ENCODE measurements around the gene LRP1B.

LRP1B gene

DNA sequence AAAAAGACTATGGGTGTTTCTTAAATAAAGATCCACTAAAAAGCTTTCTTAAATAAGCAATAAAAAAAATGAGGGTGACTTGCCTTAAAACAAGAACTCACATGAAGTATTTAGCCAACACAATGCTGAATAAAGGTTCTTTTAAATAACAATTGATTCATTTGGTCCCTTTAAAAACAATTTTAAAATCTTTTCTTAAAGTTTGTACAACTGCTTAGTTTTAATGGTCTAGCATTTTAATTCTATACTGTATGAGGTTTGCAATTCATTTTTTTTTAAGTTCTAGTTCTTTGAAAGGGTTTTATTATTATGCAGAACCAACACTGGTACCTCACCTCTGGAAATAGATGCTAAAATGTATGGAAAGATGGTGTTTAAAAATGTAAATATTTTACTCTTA, 1017.5 kb downstream of the LRP1B start:
- no peak for DNase-seq (ENCODE audit: low spot score)

GRCh38 chr2:141109633-141110032, 1021.2 kb downstream of the LRP1B start:
- no peak for DNase-seq (ENCODE audit: low spot score)

DNA sequence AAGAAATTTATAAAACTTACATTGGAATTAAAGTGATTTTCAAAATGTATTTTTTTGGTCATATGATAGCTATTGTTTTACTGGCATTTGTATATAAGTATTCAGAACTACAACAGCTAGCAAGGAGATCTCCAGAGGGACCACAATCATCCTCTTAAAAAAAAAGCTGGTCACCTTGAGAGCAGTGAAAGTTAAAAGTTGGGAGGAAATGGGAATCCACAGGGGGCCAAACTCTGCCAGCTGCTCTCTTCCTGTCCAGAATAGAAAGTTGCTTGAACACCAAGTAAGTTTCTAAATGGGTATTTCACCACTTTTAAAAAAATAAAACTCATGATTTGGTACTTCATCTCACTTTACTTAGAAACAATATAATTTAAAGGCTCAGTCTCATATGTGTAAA, 1025.1 kb downstream of the LRP1B start:
- no peak for DNase-seq (ENCODE audit: low spot score)

DNA sequence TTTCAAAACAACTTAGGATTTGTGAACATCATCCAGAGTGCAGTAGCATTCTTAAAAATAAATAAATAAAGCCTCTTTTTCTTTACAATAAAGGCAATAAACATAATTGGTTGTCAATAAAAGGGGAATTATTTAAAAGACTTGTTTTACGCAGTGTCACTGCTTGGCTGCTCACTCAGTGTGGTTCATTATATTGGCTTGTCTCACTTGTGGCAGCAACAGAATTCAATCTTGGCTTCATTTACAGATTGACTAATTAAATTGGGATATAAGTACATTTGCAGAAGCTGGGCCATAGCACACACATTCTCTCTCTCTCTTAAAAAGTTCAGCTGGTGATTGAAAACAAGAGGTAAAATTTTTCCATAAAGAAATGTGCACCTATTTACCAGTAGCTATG, 1027.6 kb downstream of the LRP1B start:
- no peak for DNase-seq (ENCODE audit: low spot score)

GRCh38 chr2:141079231-141079630, 1051.6 kb downstream of the LRP1B start:
- DNase-seq (ENCODE audit: low spot score): no peak

GRCh38 chr2:141075753-141076152, 1055.1 kb downstream of the LRP1B start:
- no peak for DNase-seq (ENCODE audit: low spot score)

DNA sequence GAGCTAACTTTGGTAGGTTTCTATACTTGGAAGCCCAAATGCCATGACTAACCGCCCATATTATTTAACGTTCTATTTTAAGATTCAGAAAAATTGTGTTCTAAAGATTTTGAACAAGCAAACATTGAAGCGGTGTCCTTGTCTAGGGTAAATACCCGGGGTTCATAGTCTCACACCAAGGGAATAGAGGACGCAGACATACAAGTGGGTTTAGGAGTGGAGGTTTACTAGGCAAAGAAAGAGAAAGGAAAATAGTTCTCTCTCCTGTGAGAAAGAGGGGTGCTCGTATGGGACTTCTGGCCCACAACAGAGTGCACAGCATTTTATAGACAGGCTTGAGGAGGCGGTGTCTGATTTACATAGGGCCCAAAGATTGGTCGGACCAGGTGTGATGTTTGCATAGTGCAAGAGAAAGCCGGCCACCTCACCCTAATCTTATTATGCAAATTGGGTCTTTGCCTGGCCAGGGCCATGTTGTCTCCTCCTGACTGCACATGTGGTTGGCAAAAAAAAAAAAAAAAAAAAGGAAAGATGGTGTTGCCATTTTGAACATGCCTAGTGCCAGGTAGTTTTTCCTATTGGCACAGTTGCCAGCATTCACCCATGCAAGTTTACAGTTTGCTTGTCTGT, 1062.6 kb downstream of the LRP1B start:
- no peak for DNase-seq (ENCODE audit: low spot score)

- DNase-seq (ENCODE audit: low spot score): no peak
Observed at GRCh38 chr2:141065042-141065441, 1065.8 kb downstream of the LRP1B start.

GRCh38 chr2:141063406-141063805, 1067.4 kb downstream of the LRP1B start:
- DNase-seq (ENCODE audit: low spot score): no peak

GRCh38 chr2:141062443-141062842, 1068.4 kb downstream of the LRP1B start:
- no peak for DNase-seq (ENCODE audit: low spot score)

DNA sequence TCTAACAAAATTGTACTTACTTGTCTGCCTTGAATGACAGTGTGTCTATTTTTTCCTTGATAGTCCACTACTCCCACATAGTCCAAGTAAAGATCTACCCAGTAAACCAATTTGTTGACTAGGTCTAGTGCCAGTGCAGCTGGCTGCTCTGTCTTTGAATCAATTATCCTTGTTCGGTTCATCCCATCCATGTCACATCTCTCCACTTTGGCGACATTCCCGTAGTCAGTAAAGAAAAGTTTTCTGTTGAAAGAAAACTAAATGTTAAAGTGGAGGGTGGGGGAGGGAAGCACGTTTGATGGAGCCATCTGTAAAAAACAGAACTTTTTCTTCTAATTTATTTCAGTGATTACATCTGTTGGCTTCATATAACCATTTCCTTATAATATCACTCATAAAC, 1068.8 kb downstream of the LRP1B start:
- no peak for DNase-seq (ENCODE audit: low spot score)

- DNase-seq (ENCODE audit: low spot score): no peak
Observed at GRCh38 chr2:141058556-141058955, 1072.3 kb downstream of the LRP1B start.

DNA sequence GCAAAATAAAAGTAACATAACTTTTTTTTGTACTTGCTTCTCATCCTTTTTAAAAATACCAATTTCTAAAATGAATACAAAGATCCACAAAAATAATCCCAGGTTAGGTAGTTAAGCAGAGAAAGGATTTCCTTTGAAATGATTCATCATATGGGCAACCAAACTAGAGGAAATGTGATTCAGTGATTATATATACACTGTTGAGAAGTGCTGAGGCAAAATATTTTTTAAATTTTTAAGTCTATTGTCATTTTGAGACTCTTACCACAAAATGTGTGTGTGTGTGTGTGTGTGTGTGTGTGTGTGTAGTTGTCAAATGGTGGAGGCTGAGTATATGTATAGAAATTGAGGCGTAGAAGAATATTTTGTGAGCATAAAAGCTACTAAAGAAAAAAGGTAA, 1075.3 kb downstream of the LRP1B start:
- no peak for DNase-seq (ENCODE audit: low spot score)

GRCh38 chr2:141048951-141049350, 1081.9 kb downstream of the LRP1B start:
- DNase-seq (ENCODE audit: low spot score): no peak

DNA sequence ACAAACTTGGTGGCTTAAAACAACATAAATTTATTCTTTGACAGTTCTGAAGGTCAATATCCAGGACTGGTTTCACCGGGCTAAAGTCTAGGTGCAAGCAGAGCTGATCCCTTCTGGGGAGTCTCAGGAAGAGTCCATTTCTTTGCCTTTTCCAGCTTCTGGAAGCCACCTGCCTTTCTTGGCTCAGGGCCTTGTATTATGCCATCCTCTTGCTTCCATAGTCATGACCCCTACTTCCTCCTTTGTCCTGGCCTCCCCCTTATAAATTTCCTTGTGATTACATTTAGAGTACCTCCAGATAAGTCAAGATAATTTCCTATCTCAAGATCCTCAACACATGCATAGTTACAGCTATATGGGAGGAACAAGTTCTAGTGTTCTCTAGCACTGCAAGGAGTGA, 1089.5 kb downstream of the LRP1B start:
- no peak for DNase-seq (ENCODE audit: low spot score)

DNA sequence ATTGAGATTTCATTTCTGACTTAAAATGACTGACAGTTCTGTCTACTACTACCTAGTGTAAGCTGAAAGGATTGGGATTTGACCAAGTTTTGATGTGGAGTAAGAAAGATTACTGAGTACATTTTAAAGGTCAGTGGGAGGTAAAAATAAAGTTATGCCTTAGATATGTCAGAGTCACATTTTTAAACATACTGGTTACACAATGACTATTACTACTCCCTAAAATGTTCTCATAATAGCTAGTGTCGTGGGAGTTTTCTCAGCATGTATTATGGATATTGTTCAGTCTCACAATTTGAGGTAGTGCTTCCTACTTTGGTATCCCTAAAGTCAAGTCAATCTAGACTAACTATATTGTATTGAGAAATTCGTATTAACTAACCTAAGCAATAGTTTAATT, 1092.5 kb downstream of the LRP1B start:
- DNase-seq (ENCODE audit: low spot score): no peak

GRCh38 chr2:141037361-141037760, 1093.5 kb downstream of the LRP1B start:
- DNase-seq (ENCODE audit: low spot score): no peak

DNA sequence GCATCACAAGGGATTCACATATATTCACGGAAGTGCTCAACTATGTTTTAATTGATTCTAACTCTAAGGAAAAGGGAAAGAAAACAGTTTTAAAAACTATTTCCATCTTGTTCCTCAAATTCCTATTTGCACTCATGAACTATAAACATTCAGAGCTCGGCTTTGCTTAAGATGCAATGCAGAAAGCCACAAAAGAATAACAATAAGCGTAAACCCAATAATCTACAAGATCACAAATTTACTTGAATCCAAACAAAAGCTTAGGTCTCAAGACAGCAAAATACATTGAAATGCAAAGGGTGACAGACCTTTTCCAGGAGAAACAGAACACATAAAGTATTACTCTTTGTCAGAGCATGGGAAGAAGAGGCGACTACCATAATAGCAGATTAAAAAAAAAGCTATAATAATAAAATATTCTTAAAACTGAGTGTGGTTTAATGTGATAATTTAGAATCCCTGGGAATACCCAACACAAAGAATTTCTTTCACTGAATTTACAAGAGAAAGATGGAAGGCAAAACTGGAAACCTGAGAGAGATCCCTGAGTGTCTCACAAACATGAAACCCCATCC, 1094.9 kb downstream of the LRP1B start:
- no peak for DNase-seq (ENCODE audit: low spot score)

- DNase-seq (ENCODE audit: low spot score): no peak
Observed at GRCh38 chr2:141029428-141030078, 1101.3 kb downstream of the LRP1B start.

- DNase-seq (ENCODE audit: low spot score): no peak
Observed at GRCh38 chr2:141027221-141027620, 1103.6 kb downstream of the LRP1B start.

GRCh38 chr2:141021611-141022010, 1109.2 kb downstream of the LRP1B start:
- DNase-seq (ENCODE audit: low spot score): no peak

DNA sequence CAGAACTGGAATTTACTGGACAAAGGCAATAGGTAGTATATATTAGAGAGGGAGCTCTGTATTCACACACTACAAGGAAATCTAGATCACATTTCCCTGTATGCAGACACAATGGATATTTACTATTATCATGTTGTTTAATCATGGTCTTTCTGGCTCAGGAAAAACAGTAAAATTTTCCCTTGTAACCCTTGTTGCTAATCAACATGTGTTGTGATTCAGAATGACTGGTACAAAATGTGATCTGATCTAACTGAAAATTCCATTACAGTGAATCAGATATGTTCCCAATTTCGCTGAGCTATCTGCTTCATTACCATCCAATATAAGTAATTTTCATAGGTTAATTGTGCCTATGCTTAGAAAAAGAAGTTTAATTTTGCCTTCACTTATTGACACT, 1109.7 kb downstream of the LRP1B start:
- DNase-seq (ENCODE audit: low spot score): no peak

- DNase-seq (ENCODE audit: low spot score): no peak
Observed at GRCh38 chr2:141020346-141020745, 1110.5 kb downstream of the LRP1B start.

Measured in HuH-7.5 (cell line).